ENCODE data around the gene HECTD1. TPM values are rescaled to one million over a fixed set of nuclear protein-coding genes. Genes with fewer than 3 reads are reported as not detected.

HECTD1 gene
- total and polyA plus RNA-seq, 3 donors from 2014 or later = 124 to 235 (median 232) TPM

- 83 to 86% methylated on average over 3 of the region's 3 CpGs for WGBS, 2 donors
- Histone ChIP-seq H3K27ac (no peak overlapping the region), H3K4me3 (no peak overlapping the region), H3K36me3 (ENCODE audit: low read depth, missing control alignments) (no peaks in the 10 kb centered on the region), H3K27me3 (no peaks in the 10 kb centered on the region), H3K4me1 (no peaks in the 10 kb centered on the region), H3K9me3 (no peaks in the 10 kb centered on the region)
- TF ChIP-seq POLR2A (IDR thresholded peaks at IDR 0.05) (no peak), CTCF (IDR thresholded peaks at IDR 0.05) (no peak)
- DNase-seq = no peak
- intact Hi-C loops (cut with DNase I; ENCODE audit: low total_unique reads) = no loop called here
Measured at GRCh38 chr14:31219169-31219568, 11.6 kb upstream of the HECTD1 start.

- no peak overlapping the region for H3K4me3 ChIP-seq
- WGBS, 2 donors = 93 to 98% methylated on average over 9 of the region's 9 CpGs
- intact Hi-C loops (cut with DNase I; ENCODE audit: low total_unique reads) = no loop called here
Measured at GRCh38 chr14:31216359-31216758, 8.8 kb upstream of the HECTD1 start.

GRCh38 chr14:31212893-31213292 lies 5.3 kb upstream of the HECTD1 start:
- intact Hi-C loops (cut with DNase I; ENCODE audit: low total_unique reads) = no loop called here
- no peaks in the 10 kb centered on the region for H3K36me3 ChIP-seq (ENCODE audit: low read depth, missing control alignments)
- DNase-seq = no peak
- no peak for TF ChIP-seq POLR2A (IDR thresholded peaks at IDR 0.05)
- no peak for TF ChIP-seq CTCF (IDR thresholded peaks at IDR 0.05)
- no peaks in the 10 kb centered on the region for H3K9me3 ChIP-seq
- no peak overlapping the region for H3K27ac ChIP-seq
- H3K4me3 ChIP-seq = no peak overlapping the region
- WGBS, 2 donors = 95 to 97% methylated on average over 2 of the region's 2 CpGs
- peaks cover 6% of the 10 kb centered on the region for H3K4me1 ChIP-seq
- H3K27me3 ChIP-seq = no peaks in the 10 kb centered on the region

More at GRCh38 chr14:31216359-31216758, 8.8 kb upstream of the HECTD1 start:
- no peak overlapping the region for H3K27ac ChIP-seq
- TF ChIP-seq POLR2A (IDR thresholded peaks at IDR 0.05) (no peak), CTCF (IDR thresholded peaks at IDR 0.05) (no peak)
- H3K9me3 ChIP-seq = no peaks in the 10 kb centered on the region
- H3K36me3 ChIP-seq (ENCODE audit: low read depth, missing control alignments) = no peaks in the 10 kb centered on the region
- no peaks in the 10 kb centered on the region for H3K27me3 ChIP-seq
- no peak for DNase-seq
- H3K4me1 ChIP-seq = no peaks in the 10 kb centered on the region

- intact Hi-C loops (cut with DNase I; ENCODE audit: low total_unique reads) = no loop called here
- WGBS, 2 donors = 83 to 92% methylated on average over 5 of the region's 5 CpGs
- no peak overlapping the region for H3K27ac ChIP-seq
Measured at GRCh38 chr14:31209605-31210004, 2.0 kb upstream of the HECTD1 start.

GRCh38 chr14:31208546-31209424 lies 1.2 kb upstream of the HECTD1 start:
- H3K4me1 ChIP-seq = peaks cover 20% of the 10 kb centered on the region
- 47 to 59% methylated on average over 16 of the region's 16 CpGs for WGBS, 2 donors

More at GRCh38 chr14:31209605-31210004, 2.0 kb upstream of the HECTD1 start:
- Histone ChIP-seq H3K9me3 (no peaks in the 10 kb centered on the region), H3K4me1 (peaks cover 19% of the 10 kb centered on the region), H3K36me3 (ENCODE audit: low read depth, missing control alignments) (no peaks in the 10 kb centered on the region), H3K4me3 (no peak overlapping the region), H3K27me3 (no peaks in the 10 kb centered on the region)
- TF ChIP-seq POLR2A (IDR thresholded peaks at IDR 0.05) = no peak
- DNase-seq = no peak

More at GRCh38 chr14:31208546-31209424, 1.2 kb upstream of the HECTD1 start:
- peak overlapping the region; percentile 98 to 99 for H3K27ac ChIP-seq
- H3K36me3 ChIP-seq (ENCODE audit: low read depth, missing control alignments) = no peaks in the 10 kb centered on the region
- no peaks in the 10 kb centered on the region for H3K27me3 ChIP-seq
- peak overlapping the region; percentile 90 to 98 for H3K4me3 ChIP-seq
- no peaks in the 10 kb centered on the region for H3K9me3 ChIP-seq
- peak; percentile 17 for DNase-seq
- intact Hi-C loops (cut with DNase I; ENCODE audit: low total_unique reads) = no loop called here
- TF ChIP-seq POLR2A (IDR thresholded peaks at IDR 0.05) (no peak), CTCF (IDR thresholded peaks at IDR 0.05) (no peak)

Measured in testis (tissue), 3 donors.